Adrenal gland (tissue), 5 donors: ENCODE measurements around the gene CCNC.

Experiments
- CTCF ChIP-seq, 6 experiments: fragments of 450-650 bp in 4 of 6; fragments of 200-600 bp in 2 of 6; sonication (generic) in 1 of 6; IDR thresholded peaks; 1 replicate in 5 of 6; 2 replicates in 1 of 6; pipeline versions ENCODE4 v1.5.1 to v1.8.0; 2016 to 2021; ENCODE audit warnings: antibody characterized with exemption in 6 of 6, mild to moderate bottlenecking in 2 of 6, moderate library complexity in 1 of 6
- POLR2A ChIP-seq, 2 donors: fragments of 450-650 bp; IDR thresholded peaks; one replicate each; pipeline ENCODE4 v1.6.1; 2017; ENCODE audit warnings: antibody characterized with exemption in 2 of 2, mild to moderate bottlenecking in 2 of 2, moderate library complexity in 1 of 2
- donor health status: DM: no; HTN: no; CAD: no.

DNA sequence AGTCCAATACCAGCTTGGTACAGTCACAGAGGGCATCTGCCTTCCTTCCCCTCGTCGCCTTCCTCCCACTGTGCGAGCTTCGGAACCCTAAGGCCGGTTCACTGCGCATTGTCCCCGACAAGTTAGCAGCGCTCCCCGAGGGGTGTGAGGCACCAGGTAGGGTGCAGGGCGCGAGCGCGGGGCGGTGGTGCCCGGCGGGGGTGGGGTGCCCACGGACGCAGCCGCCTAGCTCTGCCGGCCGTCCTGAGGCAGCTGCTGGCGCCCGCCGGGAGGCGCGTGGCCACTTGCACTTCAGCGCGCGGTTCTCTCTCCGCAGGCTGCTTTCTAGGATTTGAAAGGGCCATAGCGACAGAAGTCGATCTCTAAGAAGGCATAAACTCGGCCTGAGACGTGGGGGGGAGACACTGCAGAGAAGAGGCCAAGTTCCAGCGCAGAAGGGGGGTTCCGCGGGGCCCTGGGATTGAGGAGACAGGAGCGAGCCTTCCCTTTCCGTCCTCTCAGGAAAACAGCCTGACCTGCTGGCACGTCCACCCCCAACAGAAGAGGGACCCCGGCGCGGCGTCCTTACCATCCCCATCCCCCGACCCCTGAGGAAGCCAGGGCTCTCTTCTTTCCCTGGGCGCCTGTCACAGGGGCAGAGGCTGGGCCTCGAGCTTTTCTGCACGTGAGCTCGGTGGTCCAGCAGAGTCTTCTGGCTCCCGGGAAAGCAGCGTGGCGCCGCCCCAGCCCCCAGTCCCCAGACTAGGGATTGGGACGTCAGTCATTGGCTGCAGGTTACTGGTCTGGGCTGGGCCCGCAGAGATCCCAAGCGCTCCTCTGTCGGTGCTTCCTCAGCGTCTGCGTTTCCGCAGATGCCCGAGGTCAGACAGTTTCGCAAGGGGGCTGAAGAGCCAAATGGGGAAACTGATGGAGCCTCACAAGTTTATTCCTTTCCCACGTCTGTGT is 22.5 kb upstream of the CCNC start:
- TF ChIP-seq CTCF (IDR thresholded peaks at IDR 0.05) = no peak
- no peak for TF ChIP-seq POLR2A (IDR thresholded peaks at IDR 0.05)
